ENCODE measurements around the gene ASCC1.

The ASCC1 gene

GRCh38 chr10:72173619-72174296 is 42.3 kb downstream of the ASCC1 start:
- in situ Hi-C loops (cut with MboI; ENCODE audit: low pct_unique_long_range_greater_than_20kb, low sequenced_read_pairs, unreplicated experiment): no loop called here
- DNase-seq (ENCODE audit: low spot score): no peak
- TF ChIP-seq CTCF (IDR thresholded peaks at IDR 0.05; ENCODE audit: extremely low read depth, insufficient read depth, missing control alignments): no peak

GRCh38 chr10:72173262-72173618 is 42.8 kb downstream of the ASCC1 start:
- no peak for TF ChIP-seq CTCF (IDR thresholded peaks at IDR 0.05; ENCODE audit: extremely low read depth, insufficient read depth, missing control alignments)
- DNase-seq (ENCODE audit: low spot score): no peak
- in situ Hi-C loops (cut with MboI; ENCODE audit: low pct_unique_long_range_greater_than_20kb, low sequenced_read_pairs, unreplicated experiment): no loop called here

GRCh38 chr10:72171175-72171630 is 44.9 kb downstream of the ASCC1 start:
- no peak for TF ChIP-seq CTCF (IDR thresholded peaks at IDR 0.05; ENCODE audit: extremely low read depth, insufficient read depth, missing control alignments)
- in situ Hi-C loops (cut with MboI; ENCODE audit: low pct_unique_long_range_greater_than_20kb, low sequenced_read_pairs, unreplicated experiment): no loop called here
- DNase-seq (ENCODE audit: low spot score): no peak

GRCh38 chr10:72170733-72171132 is 45.3 kb downstream of the ASCC1 start:
- no peak for DNase-seq (ENCODE audit: low spot score)
- in situ Hi-C loops (cut with MboI; ENCODE audit: low pct_unique_long_range_greater_than_20kb, low sequenced_read_pairs, unreplicated experiment): no loop called here
- no peak for TF ChIP-seq CTCF (IDR thresholded peaks at IDR 0.05; ENCODE audit: extremely low read depth, insufficient read depth, missing control alignments)

GRCh38 chr10:72170263-72170662 is 45.8 kb downstream of the ASCC1 start:
- no peak for DNase-seq (ENCODE audit: low spot score)
- no peak for TF ChIP-seq CTCF (IDR thresholded peaks at IDR 0.05; ENCODE audit: extremely low read depth, insufficient read depth, missing control alignments)
- in situ Hi-C loops (cut with MboI; ENCODE audit: low pct_unique_long_range_greater_than_20kb, low sequenced_read_pairs, unreplicated experiment): no loop called here

GRCh38 chr10:72167118-72167517 is 49.0 kb downstream of the ASCC1 start:
- no peak for DNase-seq (ENCODE audit: low spot score)
- in situ Hi-C loops (cut with MboI; ENCODE audit: low pct_unique_long_range_greater_than_20kb, low sequenced_read_pairs, unreplicated experiment): no loop called here
- TF ChIP-seq CTCF (IDR thresholded peaks at IDR 0.05; ENCODE audit: extremely low read depth, insufficient read depth, missing control alignments): no peak
